ENCODE measurements around the gene FADS2.

FADS2 gene

GRCh38 chr11:61834278-61835048 is 6.4 kb downstream of the FADS2 start:
- TF ChIP-seq, protein P1, sequence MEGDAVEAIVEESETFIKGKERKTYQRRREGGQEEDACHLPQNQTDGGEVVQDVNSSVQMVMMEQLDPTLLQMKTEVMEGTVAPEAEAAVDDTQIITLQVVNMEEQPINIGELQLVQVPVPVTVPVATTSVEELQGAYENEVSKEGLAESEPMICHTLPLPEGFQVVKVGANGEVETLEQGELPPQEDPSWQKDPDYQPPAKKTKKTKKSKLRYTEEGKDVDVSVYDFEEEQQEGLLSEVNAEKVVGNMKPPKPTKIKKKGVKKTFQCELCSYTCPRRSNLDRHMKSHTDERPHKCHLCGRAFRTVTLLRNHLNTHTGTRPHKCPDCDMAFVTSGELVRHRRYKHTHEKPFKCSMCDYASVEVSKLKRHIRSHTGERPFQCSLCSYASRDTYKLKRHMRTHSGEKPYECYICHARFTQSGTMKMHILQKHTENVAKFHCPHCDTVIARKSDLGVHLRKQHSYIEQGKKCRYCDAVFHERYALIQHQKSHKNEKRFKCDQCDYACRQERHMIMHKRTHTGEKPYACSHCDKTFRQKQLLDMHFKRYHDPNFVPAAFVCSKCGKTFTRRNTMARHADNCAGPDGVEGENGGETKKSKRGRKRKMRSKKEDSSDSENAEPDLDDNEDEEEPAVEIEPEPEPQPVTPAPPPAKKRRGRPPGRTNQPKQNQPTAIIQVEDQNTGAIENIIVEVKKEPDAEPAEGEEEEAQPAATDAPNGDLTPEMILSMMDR (IDR thresholded peaks at IDR 0.05; ENCODE audit: insufficient read depth, low read length, poor library complexity, severe bottlenecking) = no peak
- no peak for TF ChIP-seq EZH2phosphoT487 (conservative IDR thresholded peaks at IDR 0.05; ENCODE audit: low read length)
- Histone ChIP-seq H3K9me2 (replicated peaks; ENCODE audit: insufficient read depth, low read length) (no peaks in the 10 kb centered on the region), H2AFZ (ENCODE audit: low read depth, low read length, severe bottlenecking) (no peak overlapping the region), H3K27ac (ENCODE audit: low read depth, low read length) (peak overlapping the region; percentile 86), H4K20me1 (ENCODE audit: low read depth, low read length) (no peaks in the 10 kb centered on the region), H3K27me3 (ENCODE audit: low read length) (no peaks in the 10 kb centered on the region), H3K9me3 (ENCODE audit: insufficient read depth, low read length) (no peaks in the 10 kb centered on the region), H3F3A (ENCODE audit: insufficient read depth) (peaks cover 9% of the 10 kb centered on the region; the same call in 1 of the 2 replicates), H3K79me2 (ENCODE audit: insufficient read depth, low read length) (peaks cover 28% of the 10 kb centered on the region), H3K4me2 (ENCODE audit: low read depth, low read length, poor library complexity, severe bottlenecking) (peak overlapping the region; percentile 50), H3K4me3 (ENCODE audit: insufficient read depth, low read length, poor library complexity, severe bottlenecking) (no peak overlapping the region), H3K9ac (ENCODE audit: low read length) (peak overlapping the region; percentile 46), H3K36me3 (ENCODE audit: low read length) (no peaks in the 10 kb centered on the region)

GRCh38 chr11:61836193-61836592 is 8.1 kb downstream of the FADS2 start:
- no peak overlapping the region for H3K9ac ChIP-seq (ENCODE audit: low read length)
- no peak for TF ChIP-seq EZH2phosphoT487 (conservative IDR thresholded peaks at IDR 0.05; ENCODE audit: low read length)
- TF ChIP-seq, protein P1 (IDR thresholded peaks at IDR 0.05; ENCODE audit: insufficient read depth, low read length, poor library complexity, severe bottlenecking) = no peak
- no peak overlapping the region for H3K4me3 ChIP-seq (ENCODE audit: insufficient read depth, low read length, poor library complexity, severe bottlenecking)
- H3K4me2 ChIP-seq (ENCODE audit: low read depth, low read length, poor library complexity, severe bottlenecking) = no peak overlapping the region
- H3K9me3 ChIP-seq (ENCODE audit: insufficient read depth, low read length) = no peaks in the 10 kb centered on the region
- H3F3A ChIP-seq (ENCODE audit: insufficient read depth) = peaks cover 4% of the 10 kb centered on the region; the same call in 1 of the 2 replicates
- H3K79me2 ChIP-seq (ENCODE audit: insufficient read depth, low read length) = peaks cover 11% of the 10 kb centered on the region; the same call in 1 of the 2 replicates
- H2AFZ ChIP-seq (ENCODE audit: low read depth, low read length, severe bottlenecking) = no peak overlapping the region
- no peaks in the 10 kb centered on the region for H3K36me3 ChIP-seq (ENCODE audit: low read length)
- H4K20me1 ChIP-seq (ENCODE audit: low read depth, low read length) = no peaks in the 10 kb centered on the region
- H3K27me3 ChIP-seq (ENCODE audit: low read length) = no peaks in the 10 kb centered on the region
- H3K27ac ChIP-seq (ENCODE audit: low read depth, low read length) = no peak overlapping the region
- H3K9me2 ChIP-seq (replicated peaks; ENCODE audit: insufficient read depth, low read length) = no peaks in the 10 kb centered on the region

GRCh38 chr11:61837411-61838005 is 9.4 kb downstream of the FADS2 start:
- Histone ChIP-seq H4K20me1 (ENCODE audit: low read depth, low read length) (no peaks in the 10 kb centered on the region), H3K9me2 (replicated peaks; ENCODE audit: insufficient read depth, low read length) (no peaks in the 10 kb centered on the region), H3K9ac (ENCODE audit: low read length) (no peak overlapping the region), H3K4me3 (ENCODE audit: insufficient read depth, low read length, poor library complexity, severe bottlenecking) (no peak overlapping the region), H3K36me3 (ENCODE audit: low read length) (no peaks in the 10 kb centered on the region), H3K79me2 (ENCODE audit: insufficient read depth, low read length) (0 out of 2 replicates have a peak, but pooled peaks cover 4% of the 10 kb centered on the region), H3K9me3 (ENCODE audit: insufficient read depth, low read length) (no peaks in the 10 kb centered on the region), H3K27ac (ENCODE audit: low read depth, low read length) (no peak overlapping the region), H3K27me3 (ENCODE audit: low read length) (no peaks in the 10 kb centered on the region), H2AFZ (ENCODE audit: low read depth, low read length, severe bottlenecking) (no peak overlapping the region), H3F3A (ENCODE audit: insufficient read depth) (peaks cover 4% of the 10 kb centered on the region; the same call in 1 of the 2 replicates), H3K4me2 (ENCODE audit: low read depth, low read length, poor library complexity, severe bottlenecking) (no peak overlapping the region)
- TF ChIP-seq, protein P1 (IDR thresholded peaks at IDR 0.05; ENCODE audit: insufficient read depth, low read length, poor library complexity, severe bottlenecking) = no peak
- TF ChIP-seq EZH2phosphoT487 (conservative IDR thresholded peaks at IDR 0.05; ENCODE audit: low read length) = no peak

Measured in SU-DHL-6 (cell line).